ENCODE data around the gene RASA3.

RASA3 gene

DNA sequence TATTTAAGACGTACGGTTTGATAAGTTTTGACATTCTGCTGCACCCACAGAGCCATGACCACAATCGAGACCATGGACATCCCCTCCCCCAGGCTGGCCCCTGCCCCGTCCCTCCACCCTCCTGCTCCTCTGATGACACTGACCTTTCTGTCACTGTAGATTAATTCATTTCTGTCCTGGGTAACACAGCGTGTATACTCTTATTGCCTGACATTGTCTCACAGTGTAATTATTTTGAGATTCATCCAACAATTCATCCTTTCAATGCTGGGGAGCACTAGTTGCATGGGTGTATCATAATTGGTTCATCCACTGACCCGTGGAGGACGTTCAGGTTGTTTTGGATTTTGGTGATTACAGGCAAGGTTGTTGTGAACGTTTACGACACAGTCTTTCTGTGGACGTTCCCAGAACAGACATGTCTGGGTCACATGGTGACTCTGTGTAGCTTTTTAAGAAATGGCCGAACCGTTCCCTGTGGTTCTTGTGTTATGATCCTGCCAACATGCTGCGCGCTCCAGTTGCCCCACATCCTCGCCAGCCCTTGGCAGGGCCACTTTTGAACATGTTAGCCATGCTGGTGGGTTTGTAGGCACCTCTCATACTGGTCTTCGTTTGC lies 200.5 kb downstream of the RASA3 start:
- no peak for DNase-seq (ENCODE audit: low read depth)

DNA sequence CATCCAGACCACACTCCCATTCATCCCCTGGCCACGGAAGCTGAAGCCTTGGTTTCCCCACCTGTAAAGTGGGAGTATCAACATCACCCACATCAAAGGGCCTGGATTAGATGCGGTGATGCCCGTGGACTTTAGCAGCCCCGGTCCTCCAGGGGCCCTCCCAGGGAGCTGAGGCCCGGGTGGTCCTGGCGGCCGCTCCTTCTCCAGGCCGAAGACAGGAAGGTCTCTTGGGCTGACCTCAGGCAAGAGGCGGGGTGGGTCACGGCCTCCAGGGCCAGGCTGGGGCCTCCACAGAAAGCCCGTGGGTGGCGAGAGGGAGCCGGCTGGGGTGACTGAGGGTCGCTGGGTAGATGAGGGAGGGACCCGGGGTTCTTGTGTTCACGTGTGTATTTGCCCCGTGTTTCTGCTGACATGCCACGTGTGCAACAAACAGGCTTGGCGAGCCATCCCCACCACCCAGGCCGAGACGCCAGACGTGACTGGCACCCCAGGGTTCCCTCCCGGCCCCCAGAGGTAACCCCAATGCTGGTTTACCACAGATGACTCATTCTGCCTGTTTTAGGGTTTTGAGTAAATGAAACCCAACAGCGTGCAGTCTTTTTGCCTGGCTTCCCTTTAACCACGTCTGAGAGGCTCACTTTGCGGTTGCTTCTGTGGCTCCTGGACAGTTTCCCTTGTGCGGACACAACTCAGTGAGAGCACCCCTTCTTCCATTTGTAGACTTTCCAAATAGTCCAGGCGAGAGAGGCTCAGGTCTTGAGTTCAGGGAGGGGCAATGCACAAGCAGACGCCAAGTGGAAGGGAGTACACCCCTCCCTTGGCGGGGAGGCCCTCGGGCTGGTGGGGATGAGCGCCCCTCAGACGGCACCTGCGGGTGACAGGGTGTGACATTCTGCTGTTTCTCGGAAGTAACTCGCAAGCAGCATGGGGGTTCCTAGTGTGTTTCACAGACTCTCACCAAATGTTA lies 201.5 kb downstream of the RASA3 start:
- DNase-seq (ENCODE audit: low read depth) = no peak

DNA sequence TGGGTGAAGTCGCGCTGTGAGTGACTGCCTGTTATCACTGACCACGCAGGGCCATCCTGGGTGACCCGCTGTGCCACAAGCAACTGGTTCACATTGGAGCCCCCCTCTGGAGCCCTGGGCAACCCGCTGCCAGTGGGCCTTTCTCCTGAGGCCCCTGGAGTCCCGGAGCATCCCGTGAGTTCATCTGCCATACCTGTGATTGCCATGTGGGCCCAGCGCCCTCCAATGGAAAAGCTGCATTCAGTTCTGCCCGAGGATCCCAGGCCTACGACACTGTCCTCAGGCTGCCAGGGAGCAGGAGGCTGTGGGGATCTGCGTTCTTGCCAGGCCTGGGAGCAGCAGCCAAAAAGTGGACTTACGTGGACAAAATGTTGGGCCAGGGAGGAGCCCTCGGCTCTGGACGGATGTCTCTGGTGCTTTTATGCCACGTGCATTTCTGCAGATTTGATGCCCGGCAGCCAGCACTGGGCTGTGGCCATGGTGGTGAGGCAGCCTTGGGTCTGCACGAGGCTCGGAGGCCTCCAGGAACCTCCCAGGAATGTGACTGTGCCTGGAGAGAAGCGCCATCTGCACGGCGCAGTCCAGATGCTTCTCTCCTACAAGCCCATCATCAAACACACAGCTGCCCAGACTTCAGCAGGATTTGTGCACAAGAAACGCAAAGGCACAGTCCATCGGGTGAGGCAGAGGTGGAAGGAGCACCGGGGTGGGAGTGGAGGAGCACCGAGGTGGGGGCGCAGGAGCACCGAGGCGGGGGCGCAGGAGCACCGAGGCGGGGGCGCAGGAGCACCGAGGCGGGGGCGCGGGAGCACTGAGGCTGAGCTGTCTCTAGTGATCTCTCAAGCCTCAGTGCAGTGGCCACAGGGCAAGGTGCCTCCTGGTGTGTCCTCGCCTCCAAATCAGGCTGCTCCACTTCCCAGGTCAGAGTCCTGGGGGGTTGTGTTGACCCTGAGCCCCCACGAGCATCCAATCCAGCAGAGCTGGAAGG lies 202.5 kb downstream of the RASA3 start:
- no peak for DNase-seq (ENCODE audit: low read depth)

DNA sequence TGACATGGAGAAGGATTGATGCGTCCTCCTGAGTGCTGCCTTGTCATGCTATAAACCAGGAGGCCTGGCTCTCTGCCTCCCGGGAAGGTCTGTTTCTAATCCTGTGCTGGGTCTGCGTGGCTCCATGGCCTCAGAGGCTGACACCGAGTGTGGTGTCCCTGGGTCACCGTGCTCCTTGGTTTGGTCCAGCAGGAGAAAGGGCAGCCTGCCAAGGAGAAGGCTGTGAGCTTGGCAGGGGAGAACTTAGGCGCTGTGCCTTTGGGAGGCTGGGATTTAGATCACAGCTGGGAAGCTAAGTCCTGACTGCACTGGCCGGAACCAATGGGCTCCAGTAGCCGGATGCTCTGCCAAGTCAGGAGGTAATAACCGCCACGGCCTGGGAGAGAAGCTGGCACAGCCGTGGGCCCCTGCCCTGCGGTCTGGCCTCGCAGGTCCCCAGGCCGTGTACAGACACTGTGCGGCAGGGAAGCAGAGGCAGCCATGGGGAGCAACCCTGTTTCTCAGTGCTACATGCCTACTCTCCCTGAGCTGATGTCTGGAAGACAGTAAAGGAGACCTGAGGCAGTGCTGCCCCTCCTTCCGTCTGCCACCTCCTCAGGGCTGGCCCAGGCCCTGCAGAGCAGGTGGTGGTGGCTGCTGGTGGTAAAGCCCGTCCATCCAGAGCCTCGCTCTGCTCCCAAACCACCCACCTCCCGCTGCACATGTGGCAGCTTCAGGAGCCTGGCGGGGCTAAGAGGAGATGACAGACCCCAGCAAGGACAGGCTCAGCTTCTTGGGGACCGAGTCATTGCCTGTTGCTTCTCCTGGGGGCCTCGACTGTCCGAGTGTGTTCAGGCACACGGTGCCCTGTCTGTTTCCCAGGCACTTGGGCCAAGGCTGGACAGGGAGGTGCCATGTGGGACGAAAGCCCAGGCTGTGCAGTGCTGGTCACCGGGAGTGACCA lies 203.5 kb downstream of the RASA3 start:
- DNase-seq (ENCODE audit: low read depth) = peak; percentile 87

Measured in stromal cell of bone marrow (primary cell).